GM12875 (cell line): ENCODE results near the gene RBM41.
"Not testable (repeated sequence)": the region's sequence is repeated elsewhere in the genome, so short reads cannot be mapped to it uniquely, and the experiment has no call there.

Experiments used
- H3K4me3 ChIP-seq: one replicate; pipeline ENCODE4 v1.5.1; 2011; ENCODE audit warnings: low read depth, low read length, control low read depth
- CTCF ChIP-seq: IDR thresholded peaks from 2 replicates; pipeline ENCODE4 v1.5.1; 2011; ENCODE audit warnings: low read depth, mild to moderate bottlenecking, control low read depth, inconsistent platforms, low read length, moderate library complexity, borderline replicate concordance; ENCODE audit not compliant: insufficient read depth

Gene RBM41

GRCh38 chrX:107102980-107103379, 15.6 kb downstream of the RBM41 start:
- no peak overlapping the region for H3K4me3 ChIP-seq
- TF ChIP-seq CTCF = no peak

- H3K4me3 ChIP-seq = no peak overlapping the region
- TF ChIP-seq CTCF = no peak
These were observed 42.5 kb downstream of the RBM41 start for GRCh38 chrX:107076158-107076557.

GRCh38 chrX:107057731-107058130, 60.9 kb downstream of the RBM41 start:
- not testable (repeated sequence) for H3K4me3 ChIP-seq

- no peak for TF ChIP-seq CTCF
- H3K4me3 ChIP-seq = no peak overlapping the region
These were observed 63.6 kb downstream of the RBM41 start for GRCh38 chrX:107054978-107055377.

- no peak for TF ChIP-seq CTCF
- no peak overlapping the region for H3K4me3 ChIP-seq
These were observed 68.4 kb downstream of the RBM41 start for GRCh38 chrX:107050195-107050709.

- no peak for TF ChIP-seq CTCF
- H3K4me3 ChIP-seq = no peak overlapping the region
These were observed 71.0 kb downstream of the RBM41 start for GRCh38 chrX:107047622-107048021.

GRCh38 chrX:107029752-107030151, 88.9 kb downstream of the RBM41 start:
- H3K4me3 ChIP-seq = no peak overlapping the region
- no peak for TF ChIP-seq CTCF

GRCh38 chrX:107025545-107025944, 93.1 kb downstream of the RBM41 start:
- H3K4me3 ChIP-seq = no peak overlapping the region
- TF ChIP-seq CTCF = peak; percentile 33; the same call in 1 of the 2 replicates
